Measurements from ENCODE around the gene SELENOV. TPM values are rescaled to one million over a fixed set of nuclear protein-coding genes. Genes with fewer than 3 reads are reported as not detected.

The SELENOV gene
- total and polyA plus RNA-seq, 4 donors: not detected

GRCh38 chr19:39500543-39500942 is 14.4 kb upstream of the SELENOV start:
- H3K27me3 ChIP-seq (ENCODE audit: control insufficient read depth in 3 of 3, insufficient read depth in 3 of 3, low read length in 2 of 3): peaks cover 10 to 44% (median 35%) of the 10 kb centered on the region in 3 donors
- TF ChIP-seq CTCF (IDR thresholded peaks at IDR 0.05; ENCODE audit: control extremely low read depth, extremely low read depth): no peak
- DNase-seq (no peak), ATAC-seq (ENCODE audit: insufficient read depth, low FRiP score) (no peak)
- no peak overlapping the region for H3K9ac ChIP-seq (ENCODE audit: insufficient read depth in 1 of 2, low read length in 2 of 2)
- WGBS, 2 donors: 45 to 48% methylated on average over 4 of the region's 4 CpGs
- no peak overlapping the region for H3K4me3 ChIP-seq
- H3K4me1 ChIP-seq (ENCODE audit: control insufficient read depth in 5 of 5, insufficient read depth in 5 of 5, low read length in 5 of 5): peaks cover 0 to 12% (median 0%) of the 10 kb centered on the region in 5 donors
- H3K9me3 ChIP-seq (ENCODE audit: control insufficient read depth in 4 of 4, insufficient read depth in 3 of 4, low read length in 3 of 4): peaks cover 0 to 8% (median 0%) of the 10 kb centered on the region in 4 donors
- no peaks in the 10 kb centered on the region for H3K36me3 ChIP-seq (ENCODE audit: control insufficient read depth in 4 of 4, insufficient read depth in 4 of 4, low read length in 4 of 4)
- no peak overlapping the region for H3K27ac ChIP-seq (ENCODE audit: low read depth in 1 of 2, low read length in 1 of 2)

DNA sequence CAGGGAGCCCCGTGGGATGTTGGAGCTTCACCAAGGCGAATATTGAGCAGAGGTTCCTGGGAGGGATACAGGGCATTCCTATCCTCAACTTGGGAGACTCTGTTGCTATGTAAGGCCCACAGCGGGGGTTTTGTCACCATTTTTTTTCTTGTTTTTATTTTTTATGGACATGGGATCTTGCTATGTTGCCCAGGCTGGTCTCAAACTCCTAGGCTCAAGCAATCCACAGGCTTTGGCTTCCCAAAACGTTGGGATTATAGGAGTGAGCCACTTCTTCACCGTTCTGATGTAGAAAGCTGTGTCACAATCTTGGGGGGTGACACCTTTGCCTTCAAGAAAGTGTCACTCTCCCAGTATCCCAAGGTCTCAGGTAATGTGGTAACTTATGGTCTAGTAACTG is 13.6 kb upstream of the SELENOV start:
- DNase-seq (no peak), ATAC-seq (ENCODE audit: insufficient read depth, low FRiP score) (no peak)
- H3K27ac ChIP-seq (ENCODE audit: low read depth in 1 of 2, low read length in 1 of 2): no peak overlapping the region
- 76% methylated on average over 5 of the region's 5 CpGs for WGBS, 2 donors
- H3K4me3 ChIP-seq: no peak overlapping the region
- no peak overlapping the region for H3K9ac ChIP-seq (ENCODE audit: insufficient read depth in 1 of 2, low read length in 2 of 2)
- no peaks in the 10 kb centered on the region for H3K36me3 ChIP-seq (ENCODE audit: control insufficient read depth in 4 of 4, insufficient read depth in 4 of 4, low read length in 4 of 4)
- H3K9me3 ChIP-seq (ENCODE audit: control insufficient read depth in 4 of 4, insufficient read depth in 3 of 4, low read length in 3 of 4): peaks cover 0 to 8% (median 0%) of the 10 kb centered on the region in 4 donors
- TF ChIP-seq CTCF (IDR thresholded peaks at IDR 0.05; ENCODE audit: control extremely low read depth, extremely low read depth): no peak
- peaks cover 5 to 45% (median 37%) of the 10 kb centered on the region in 3 donors for H3K27me3 ChIP-seq (ENCODE audit: control insufficient read depth in 3 of 3, insufficient read depth in 3 of 3, low read length in 2 of 3)
- peaks cover 0 to 12% (median 0%) of the 10 kb centered on the region in 5 donors for H3K4me1 ChIP-seq (ENCODE audit: control insufficient read depth in 5 of 5, insufficient read depth in 5 of 5, low read length in 5 of 5)

DNA sequence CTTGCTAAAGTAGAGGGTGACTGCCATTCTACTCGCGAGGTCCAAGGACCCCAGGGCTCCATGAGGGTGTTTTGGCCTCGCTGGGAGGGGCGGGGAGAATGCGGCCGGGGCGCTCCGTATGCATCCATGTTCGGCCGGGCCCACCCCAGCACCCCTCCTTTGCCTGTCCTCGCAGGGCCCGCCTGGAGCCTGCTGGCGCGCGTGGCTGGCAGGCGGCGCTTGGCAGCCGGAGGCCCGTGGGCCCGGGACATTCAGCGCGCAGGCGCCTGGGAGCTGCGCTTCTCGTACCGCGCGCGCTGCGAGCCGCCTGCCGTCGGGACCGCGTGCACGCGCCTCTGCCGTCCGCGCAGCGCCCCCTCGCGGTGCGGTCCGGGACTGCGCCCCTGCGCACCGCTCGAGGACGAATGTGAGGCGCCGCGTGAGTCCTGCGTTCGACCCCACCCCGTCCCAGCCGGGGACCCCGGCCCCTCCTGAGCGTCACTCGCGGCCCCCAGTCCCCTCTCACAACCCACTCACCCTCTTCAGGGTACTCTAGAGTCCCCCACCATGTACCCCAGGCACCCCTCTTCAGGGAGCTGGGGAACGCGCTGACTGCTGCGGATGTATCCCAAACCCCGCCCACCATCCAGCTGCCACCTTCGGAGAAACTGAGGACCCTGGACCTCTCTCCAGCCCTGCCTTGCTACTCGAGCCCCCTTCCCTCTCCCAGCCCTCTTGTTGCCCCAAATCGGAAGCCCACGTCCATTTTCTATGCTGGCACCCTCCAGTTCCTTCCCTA is 12.1 kb upstream of the SELENOV start:
- peaks cover 8 to 50% (median 44%) of the 10 kb centered on the region in 3 donors for H3K27me3 ChIP-seq (ENCODE audit: control insufficient read depth in 3 of 3, insufficient read depth in 3 of 3, low read length in 2 of 3)
- 16 to 24% methylated on average over 46 to 69 of the region's 69 CpGs for WGBS, 2 donors
- H3K9ac ChIP-seq (ENCODE audit: insufficient read depth in 1 of 2, low read length in 2 of 2): no peak overlapping the region
- H3K27ac ChIP-seq (ENCODE audit: low read depth in 1 of 2, low read length in 1 of 2): no peak overlapping the region
- ATAC-seq (ENCODE audit: insufficient read depth, low FRiP score): peak; percentile 84
- H3K4me1 ChIP-seq (ENCODE audit: control insufficient read depth in 5 of 5, insufficient read depth in 5 of 5, low read length in 5 of 5): peaks cover 0 to 14% (median 4%) of the 10 kb centered on the region in 5 donors
- TF ChIP-seq CTCF (IDR thresholded peaks at IDR 0.05; ENCODE audit: control extremely low read depth, extremely low read depth): peak; percentile 72
- peak; percentile 60 to 79 (median 66) for DNase-seq
- H3K4me3 ChIP-seq: no peak overlapping the region
- H3K36me3 ChIP-seq (ENCODE audit: control insufficient read depth in 4 of 4, insufficient read depth in 4 of 4, low read length in 4 of 4): no peaks in the 10 kb centered on the region
- H3K9me3 ChIP-seq (ENCODE audit: control insufficient read depth in 4 of 4, insufficient read depth in 3 of 4, low read length in 3 of 4): peaks cover 0 to 10% (median 0%) of the 10 kb centered on the region in 4 donors
